HCT116 (cell line): ENCODE data around the gene DLD. TPM values are rescaled to one million over a fixed set of nuclear protein-coding genes. Genes with fewer than 3 reads are reported as not detected.

Experiments
- ATAC-seq: fragments of 200-7000 bp; cut with Tn5 transposase; 2 replicates; pipeline ENCODE4 v1.9.1; 2020; ENCODE audit warnings: mild to moderate bottlenecking, moderate library complexity
- BruUV-seq: library from RNA; stranded (reverse); fragments of 400-500 nt; replicated peaks from 2 replicates; lab custom pipeline; 2021; lab: Mats Ljungman, UMichigan
- CTCF ChIA-PET: fragments of 300-600 bp; sonication (Branson Sonifier 250); formaldehyde crosslinking; loops from one replicate; lab custom pipeline; 2021; ENCODE audit warnings: antibody characterized with exemption; lab: Charles Lee
- POLR2A ChIA-PET: fragments of 300-600, 350-600 bp; sonication (Branson Sonifier 250); formaldehyde crosslinking; loops from one replicate; lab custom pipeline; 2021; ENCODE audit warnings: antibody characterized with exemption; lab: Charles Lee
- RAD21 ChIA-PET, 2 experiments: fragments of 300-600 bp; sonication (Branson Sonifier 250); formaldehyde crosslinking; loops; one replicate each; lab custom pipeline; 2023; ENCODE audit warnings: low total read pairs in 2 of 2; ENCODE audit not compliant: uncharacterized antibody in 2 of 2, unreplicated experiment in 2 of 2, low non-redundant PET in 1 of 2; lab: Charles Lee
- DNase-seq: peaks from one replicate; pipeline ENCODE4 v3.0.0-alpha.2; 2010; ENCODE audit warnings: low read depth, low spot score
- H2AFZ ChIP-seq: fragments of 200-600 bp; shearing (Covaris generic), sonication (generic); 2 replicates; pipeline ENCODE4 v1.6.1; 2017; ENCODE audit warnings: low read depth, mixed run types, mixed read lengths, antibody characterized with exemption, low read length; ENCODE audit not compliant: poor library complexity, severe bottlenecking
- H3K27ac ChIP-seq: 2 replicates; pipeline ENCODE4 v1.5.1; 2012; ENCODE audit warnings: low read depth, low read length
- H3K27me3 ChIP-seq: fragments of 200-600 bp; sonication (generic); 2 replicates; pipeline ENCODE4 v1.6.1; 2016; ENCODE audit warnings: mixed run types, low read length, mixed read lengths; ENCODE audit not compliant: insufficient read depth
- H3K36me3 ChIP-seq, 2 experiments: fragments of 200-500 bp in 1 of 2; fragments of 200-600 bp in 1 of 2; sonication (Bioruptor generic) in 1 of 2; sonication (generic) in 1 of 2; 2 replicates each; pipeline versions ENCODE4 v1.5.1 to v1.6.1; 2014 to 2016; ENCODE audit warnings: low read length in 2 of 2, inconsistent platforms in 1 of 2, mixed read lengths in 1 of 2, mixed run types in 1 of 2; ENCODE audit not compliant: insufficient read depth in 2 of 2, control insufficient read depth in 1 of 2
- H3K4me1 ChIP-seq, 2 experiments: fragments of 200-600 bp in 1 of 2; sonication (generic) in 1 of 2; 2 replicates each; pipeline versions ENCODE4 v1.5.1 to v1.6.1; 2012 to 2017; ENCODE audit warnings: low read length in 2 of 2, inconsistent platforms in 1 of 2, mild to moderate bottlenecking in 1 of 2, mixed read lengths in 1 of 2, mixed run types in 1 of 2, moderate library complexity in 1 of 2; ENCODE audit not compliant: insufficient read depth in 2 of 2, control insufficient read depth in 1 of 2
- H3K4me2 ChIP-seq: fragments of 200-600 bp; sonication (generic); 2 replicates; pipeline ENCODE4 v1.6.1; 2017; ENCODE audit warnings: mixed run types, low read length, mixed read lengths
- H3K4me3 ChIP-seq, 2 experiments: fragments of 200-600 bp in 1 of 2; sonication (generic) in 1 of 2; replicated peaks in 1 of 2; 2 replicates each; pipeline ENCODE4 v1.5.1; 2011 to 2016; ENCODE audit warnings: low read length in 2 of 2, control low read depth in 1 of 2, low read depth in 1 of 2, mild to moderate bottlenecking in 1 of 2, mixed read lengths in 1 of 2, mixed run types in 1 of 2
- H3K79me2 ChIP-seq: fragments of 200-600 bp; sonication (generic); 2 replicates; pipeline ENCODE4 v1.6.1; 2017; ENCODE audit warnings: mild to moderate bottlenecking, mixed run types, low read length, moderate library complexity, mixed read lengths; ENCODE audit not compliant: insufficient read depth
- H3K9ac ChIP-seq: fragments of 200-600 bp; sonication (generic); 2 replicates; pipeline ENCODE4 v1.6.1; 2016; ENCODE audit warnings: low read length, mixed read lengths
- H3K9me2 ChIP-seq: fragments of 200-600 bp; sonication (generic), shearing (Covaris generic); 2 replicates; pipeline ENCODE4 v1.6.1; 2017; ENCODE audit warnings: mixed run types, mild to moderate bottlenecking, moderate library complexity; ENCODE audit not compliant: insufficient read depth
- H3K9me3 ChIP-seq, 2 experiments: fragments of 200-500 bp in 1 of 2; fragments of 200-600 bp in 1 of 2; sonication (Bioruptor generic) in 1 of 2; sonication (generic) in 1 of 2; 2 replicates each; pipeline ENCODE4 v1.6.1; 2014 to 2017; ENCODE audit warnings: low read length in 2 of 2, mixed read lengths in 2 of 2, inconsistent platforms in 1 of 2, low read depth in 1 of 2, mild to moderate bottlenecking in 1 of 2, mixed run types in 1 of 2, moderate library complexity in 1 of 2; ENCODE audit not compliant: control insufficient read depth in 1 of 2, insufficient read depth in 1 of 2
- H4K20me1 ChIP-seq: fragments of 200-600 bp; sonication (generic), shearing (Covaris generic); 2 replicates; pipeline ENCODE4 v1.6.1; 2017; ENCODE audit warnings: mixed run types, mild to moderate bottlenecking, moderate library complexity; ENCODE audit not compliant: insufficient read depth
- CBX3 ChIP-seq: IDR thresholded peaks from 2 replicates; pipeline ENCODE4 v1.6.1; 2012; ENCODE audit warnings: low read depth
- CEBPB ChIP-seq: IDR thresholded peaks from 2 replicates; pipeline ENCODE4 v1.6.1; 2012; ENCODE audit warnings: low read depth
- CTCF ChIP-seq, 3 experiments: fragments of 200-600 bp in 1 of 3; sonication (generic) in 1 of 3; IDR thresholded peaks in 2 of 3; conservative IDR thresholded peaks in 1 of 3; 2 replicates each; pipeline ENCODE4 v1.5.1; 2012 to 2017; ENCODE audit warnings: low read depth in 2 of 3, low read length in 2 of 3, antibody characterized with exemption in 1 of 3, borderline replicate concordance in 1 of 3, control low read depth in 1 of 3, mild to moderate bottlenecking in 1 of 3, mixed read lengths in 1 of 3, mixed run types in 1 of 3, moderate library complexity in 1 of 3; ENCODE audit not compliant: insufficient read depth in 1 of 3
- ELF1 ChIP-seq: IDR thresholded peaks from 2 replicates; pipeline ENCODE4 v1.6.1; 2012; ENCODE audit warnings: low read depth, borderline replicate concordance
- EZH2 ChIP-seq: fragments of 200-600 bp; sonication (generic); IDR thresholded peaks from 2 replicates; pipeline ENCODE4 v1.6.1; 2017; ENCODE audit warnings: antibody characterized with exemption, mixed run types
- EZH2phosphoT487 ChIP-seq: fragments of 200-600 bp; IDR thresholded peaks from 2 replicates; pipeline ENCODE4 v1.6.1; 2018; ENCODE audit warnings: antibody characterized with exemption, borderline replicate concordance
- FOSL1 ChIP-seq: IDR thresholded peaks from 2 replicates; pipeline ENCODE4 v1.6.1; 2012; ENCODE audit warnings: low read depth
- JUND ChIP-seq: IDR thresholded peaks from 2 replicates; pipeline ENCODE4 v1.6.1; 2012
- MAX ChIP-seq: IDR thresholded peaks from 2 replicates; pipeline ENCODE4 v1.6.1; 2012
- RAD21 ChIP-seq: IDR thresholded peaks from 2 replicates; pipeline ENCODE4 v1.6.1; 2012; ENCODE audit warnings: low read depth, mild to moderate bottlenecking
- REST ChIP-seq: IDR thresholded peaks from 2 replicates; pipeline ENCODE4 v1.6.1; 2012; ENCODE audit warnings: low read depth
- TCF7L2 ChIP-seq: IDR thresholded peaks from 2 replicates; pipeline ENCODE4 v1.7.0; 2011; ENCODE audit warnings: borderline replicate concordance, inconsistent platforms; ENCODE audit not compliant: insufficient read depth, insufficient read length; ENCODE audit errors: extremely low read depth
- YY1 ChIP-seq: IDR thresholded peaks from 2 replicates; pipeline ENCODE4 v1.6.1; 2011; ENCODE audit warnings: low read length, low read depth, moderate library complexity, mild to moderate bottlenecking; ENCODE audit not compliant: insufficient replicate concordance; ENCODE audit errors: extremely low read depth
- ZBTB33 ChIP-seq: IDR thresholded peaks from 2 replicates; pipeline ENCODE4 v1.6.1; 2011; ENCODE audit warnings: mild to moderate bottlenecking, low read length, moderate library complexity; ENCODE audit not compliant: insufficient replicate concordance; ENCODE audit errors: extremely low read depth
- ZFX ChIP-seq: fragments of 450-650 bp; IDR thresholded peaks from 2 replicates; pipeline ENCODE4 v1.6.1; 2017
- intact Hi-C: fragments of 100-400 bp; cut with micrococcal nuclease; formaldehyde crosslinking; loops from 2 replicates; pipeline ENCODE4 v1.10.0; 2022
- total RNA-seq: library from RNA; stranded (reverse); gene quantifications from one replicate; pipeline ENCODE4 v1.2.1, GENCODE V29; 2021; ENCODE audit not compliant: unreplicated experiment

The DLD gene
- total RNA-seq, 1 experiment from 2014 or later: 104 TPM

- no peak overlapping the region for H3K4me3 ChIP-seq
- POLR2A ChIA-PET: interaction anchor here (0.5 to 2.2 kb wide), 3 partner anchors 10 to 711 kb away, joined by 4 to 11 read pairs (median 9); partner anchors contain the start of genes CBLL1 and HBP1
These were observed 11.5 kb upstream of the DLD start for GRCh38 chr7:107879400-107880035.

More at GRCh38 chr7:107879400-107880035, 11.5 kb upstream of the DLD start:
- H3K4me2 ChIP-seq: peak overlapping the region; percentile 29; the same call in 1 of the 2 replicates
- no peaks in the 10 kb centered on the region for H4K20me1 ChIP-seq
- TF ChIP-seq CTCF (IDR thresholded peaks at IDR 0.05 in 2 of 3, conservative IDR thresholded peaks at IDR 0.05 in 1 of 3; ENCODE audit: borderline replicate concordance in 1 of 3, insufficient read depth in 1 of 3, low read depth in 2 of 3, low read length in 2 of 3) (peak; percentile 65 to 88 (median 79); a peak in 5 of 6 replicates), EZH2phosphoT487 (no peak), ZBTB33 (no peak), ZFX (no peak), FOSL1 (peak; percentile 38; the same call in 1 of the 2 replicates), JUND (peak; percentile 40; the same call in 1 of the 2 replicates), REST (no peak), TCF7L2 (no peak), YY1 (no peak), EZH2 (no peak), RAD21 (peak; percentile 85), ELF1 (no peak), MAX (no peak), CBX3 (peak; percentile 28; the same call in 1 of the 2 replicates), CEBPB (no peak)
- ATAC-seq (peak; percentile 47), DNase-seq (peak; percentile 52)
- H3K9me3 ChIP-seq: no peaks in the 10 kb centered on the region
- H3K27ac ChIP-seq: no peak overlapping the region
- no peaks in the 10 kb centered on the region for H3K27me3 ChIP-seq
- no peaks in the 10 kb centered on the region for H3K36me3 ChIP-seq
- intact Hi-C loops: loop anchor here (1.0 to 10.0 kb wide), 7 partner anchors 152 to 1087 kb away; partner anchors contain the start of gene BCAP29
- ChIA-PET CTCF (interaction anchor here (0.7 to 3.8 kb wide), 20 partner anchors 9 to 1087 kb away, joined by 3 to 29 read pairs (median 5); partner anchors contain the start of genes CBLL1, DLD and HBP1), RAD21 (interaction anchor here in 1 of 2 experiments (0.8 to 1.1 kb wide), 2 partner anchors 136 to 266 kb away, joined by 4 to 6 read pairs; partner anchors contain the start of gene CBLL1)
- peaks cover 7 to 14% of the 10 kb centered on the region in 2 experiments for H3K4me1 ChIP-seq
- no TSS peak for BruUV-seq
- H3K9ac ChIP-seq: no peak overlapping the region
- H3K9me2 ChIP-seq: no peaks in the 10 kb centered on the region
- peak overlapping the region; percentile 79 for H2AFZ ChIP-seq
- no peaks in the 10 kb centered on the region for H3K79me2 ChIP-seq
